ENCODE results near the gene KRT17.
"Not testable (repeated sequence)": the region's sequence is repeated elsewhere in the genome, so short reads cannot be mapped to it uniquely, and the experiment has no call there.

The KRT17 gene

DNA sequence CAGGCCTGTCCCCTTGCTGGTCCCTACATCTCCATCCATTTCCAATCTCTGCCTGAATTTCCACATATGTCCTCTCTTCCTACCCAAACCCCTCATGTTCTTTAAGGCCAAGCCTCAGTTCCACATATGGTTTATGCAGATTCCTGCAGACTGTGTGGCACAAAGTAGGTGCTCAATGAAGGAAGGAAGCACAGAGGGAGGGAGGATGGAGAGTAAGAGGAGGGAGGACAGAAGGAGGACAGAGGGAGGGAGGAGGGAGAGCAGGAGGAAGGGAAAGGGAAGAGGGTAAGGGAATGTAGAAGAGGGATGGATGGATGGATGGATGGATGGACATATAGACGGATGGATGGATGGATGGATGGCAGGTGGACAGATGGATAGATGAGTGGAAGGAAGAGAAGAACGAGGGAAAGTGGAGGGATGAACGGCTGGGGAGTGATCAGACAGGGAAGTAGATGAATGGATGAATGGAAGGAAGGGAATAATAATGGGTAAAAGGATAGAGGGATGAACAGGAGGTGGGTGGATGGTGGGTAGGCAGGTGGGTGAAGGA lies 29.9 kb downstream of the KRT17 start:
- no peak for DNase-seq (ENCODE audit: low read depth)

DNA sequence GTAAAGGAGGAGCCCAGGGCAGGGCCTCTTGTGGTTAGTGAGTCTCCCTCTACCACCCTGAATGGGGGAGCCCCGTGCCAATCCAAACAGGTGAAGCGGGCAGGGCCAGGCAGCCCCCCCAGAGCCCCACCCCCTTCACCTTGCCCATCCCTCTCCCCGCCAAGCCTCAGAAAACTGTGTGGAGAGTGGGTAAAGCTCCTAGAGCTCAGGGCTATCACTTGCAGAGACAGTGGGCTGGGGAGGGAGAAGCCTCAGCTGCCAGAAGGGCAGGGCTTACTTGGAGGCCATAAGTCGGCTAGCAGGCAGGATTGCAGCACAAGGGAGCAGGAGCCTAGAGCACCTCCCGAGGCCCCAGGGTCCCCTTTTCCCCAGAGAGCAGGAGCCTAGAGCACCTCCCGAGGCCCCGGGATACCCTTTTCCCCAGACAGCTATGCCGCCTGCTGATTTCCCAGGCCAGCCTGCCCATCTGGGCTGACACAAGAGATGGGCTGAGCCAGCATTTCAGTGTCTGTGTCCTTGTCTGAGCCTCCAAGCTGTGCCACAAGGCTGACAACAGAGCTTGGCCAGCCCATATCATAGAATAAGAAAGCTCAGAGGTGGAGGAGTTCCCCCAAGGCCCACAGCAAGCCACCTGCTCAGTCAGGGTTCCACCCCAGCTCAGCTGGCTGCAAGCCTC lies 30.9 kb downstream of the KRT17 start:
- DNase-seq (ENCODE audit: low read depth): no peak

DNA sequence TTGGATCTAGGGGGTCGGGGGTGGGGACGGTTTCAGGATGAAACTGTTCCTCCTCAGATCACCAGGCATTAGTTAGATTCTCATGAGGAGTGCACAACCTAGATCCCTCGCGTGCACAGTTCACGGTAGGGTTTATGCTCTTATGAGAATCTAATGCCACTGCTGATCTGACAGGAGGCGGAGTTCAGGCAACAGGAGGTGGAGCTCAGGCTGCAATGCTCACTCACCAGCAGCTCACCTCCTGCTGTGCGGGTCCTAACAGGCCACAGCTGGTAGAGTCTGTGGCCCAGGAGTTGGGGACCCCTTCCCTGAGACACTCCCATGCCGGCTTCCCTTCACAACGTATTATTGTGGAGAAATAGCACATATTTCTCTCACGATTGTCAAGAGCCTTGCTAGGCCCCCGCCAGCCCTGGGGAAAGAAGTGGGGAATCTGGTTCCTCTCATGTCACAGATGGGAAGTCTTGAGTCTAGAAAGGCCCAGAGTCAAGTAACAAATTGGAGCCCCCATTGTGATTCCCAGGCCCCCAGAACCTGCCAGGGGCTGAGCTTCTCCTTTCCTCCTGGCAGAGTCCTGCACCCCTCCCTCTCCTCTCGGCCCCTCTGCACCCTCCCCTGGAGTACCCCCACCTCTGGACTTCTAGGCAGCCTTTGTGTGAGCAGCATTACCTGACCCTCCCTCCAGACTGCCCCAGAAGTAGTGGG lies 31.6 kb downstream of the KRT17 start:
- no peak for DNase-seq (ENCODE audit: low read depth)

DNA sequence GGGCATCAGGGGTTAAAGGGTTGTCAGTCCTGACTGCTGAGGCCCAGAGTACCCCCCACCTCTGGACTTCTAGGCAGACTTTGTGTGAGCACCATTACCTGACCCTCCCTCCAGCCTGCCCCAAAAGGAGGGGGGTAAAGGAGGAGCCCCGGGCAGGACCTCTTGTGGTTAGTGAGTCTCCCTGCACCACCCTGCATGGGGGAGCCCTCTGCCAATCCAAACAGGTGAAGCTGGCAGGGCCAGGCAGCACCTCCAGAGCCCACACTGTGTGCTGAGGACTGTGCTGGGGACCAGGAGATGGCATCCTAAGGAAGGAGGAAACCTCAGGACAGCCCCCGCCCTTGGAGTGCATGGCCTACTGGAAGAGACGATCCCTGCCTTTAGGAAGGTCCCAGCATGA lies 35.1 kb downstream of the KRT17 start:
- no peak for DNase-seq (ENCODE audit: low read depth)

GRCh38 chr17:41588126-41588810 lies 36.1 kb downstream of the KRT17 start:
- DNase-seq (ENCODE audit: low read depth): no peak

- DNase-seq (ENCODE audit: low read depth): no peak
Measured at GRCh38 chr17:41586863-41587495, 37.4 kb downstream of the KRT17 start, which contains the start of gene KRT14. TSS of gene KRT14 (minus strand) at chr17:41586895. CDS start at chr17:41586834, 61 bp downstream.

GRCh38 chr17:41585301-41586056 lies 38.9 kb downstream of the KRT17 start:
- DNase-seq (ENCODE audit: low read depth): no peak

GRCh38 chr17:41584331-41584927 lies 39.9 kb downstream of the KRT17 start:
- not testable (repeated sequence) for DNase-seq (ENCODE audit: low read depth)

DNA sequence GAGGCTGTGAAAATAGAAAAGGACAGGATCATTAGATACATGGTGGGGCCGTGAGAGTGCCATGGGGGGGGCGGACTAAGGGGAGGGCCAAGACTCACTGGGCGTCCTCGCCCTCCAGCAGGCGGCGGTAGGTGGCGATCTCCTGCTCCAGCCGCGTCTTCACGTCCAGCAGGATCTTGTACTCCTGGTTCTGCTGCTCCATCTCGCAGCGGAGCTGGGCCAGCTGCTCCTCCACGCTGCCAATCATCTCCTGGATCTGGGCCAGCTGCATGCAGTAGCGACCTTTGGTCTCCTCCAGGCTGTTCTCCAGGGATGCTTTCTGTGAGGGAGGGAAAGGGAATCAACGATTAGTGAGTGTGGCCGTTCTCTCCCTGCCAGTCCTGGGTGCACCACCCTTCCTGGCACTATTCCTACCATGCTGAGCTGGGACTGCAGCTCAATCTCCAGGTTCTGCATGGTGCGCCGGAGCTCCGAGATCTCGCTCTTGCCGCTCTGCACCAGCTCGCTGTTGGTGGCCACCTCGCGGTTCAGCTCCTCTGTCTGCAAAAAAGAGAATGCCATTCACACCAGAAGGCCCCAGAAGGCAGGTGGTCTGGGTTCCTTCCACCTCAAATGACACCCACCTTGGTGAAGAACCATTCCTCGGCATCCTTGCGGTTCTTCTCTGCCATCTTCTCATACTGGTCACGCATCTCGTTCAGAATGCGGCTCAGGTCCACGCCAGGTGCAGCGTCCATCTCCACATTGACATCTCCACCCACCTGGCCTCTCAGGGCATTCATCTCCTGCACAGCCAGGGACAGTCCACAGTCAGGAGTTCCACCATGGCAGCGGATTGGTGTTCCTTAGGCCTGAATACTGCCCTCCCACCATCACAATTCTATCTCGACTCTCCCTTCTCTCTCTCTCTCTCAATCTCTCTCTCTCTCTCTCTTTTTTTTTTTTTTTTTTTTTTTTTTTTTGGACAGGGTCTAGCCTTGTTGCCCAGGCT lies 40.9 kb downstream of the KRT17 start:
- DNase-seq (ENCODE audit: low read depth): no peak

DNA sequence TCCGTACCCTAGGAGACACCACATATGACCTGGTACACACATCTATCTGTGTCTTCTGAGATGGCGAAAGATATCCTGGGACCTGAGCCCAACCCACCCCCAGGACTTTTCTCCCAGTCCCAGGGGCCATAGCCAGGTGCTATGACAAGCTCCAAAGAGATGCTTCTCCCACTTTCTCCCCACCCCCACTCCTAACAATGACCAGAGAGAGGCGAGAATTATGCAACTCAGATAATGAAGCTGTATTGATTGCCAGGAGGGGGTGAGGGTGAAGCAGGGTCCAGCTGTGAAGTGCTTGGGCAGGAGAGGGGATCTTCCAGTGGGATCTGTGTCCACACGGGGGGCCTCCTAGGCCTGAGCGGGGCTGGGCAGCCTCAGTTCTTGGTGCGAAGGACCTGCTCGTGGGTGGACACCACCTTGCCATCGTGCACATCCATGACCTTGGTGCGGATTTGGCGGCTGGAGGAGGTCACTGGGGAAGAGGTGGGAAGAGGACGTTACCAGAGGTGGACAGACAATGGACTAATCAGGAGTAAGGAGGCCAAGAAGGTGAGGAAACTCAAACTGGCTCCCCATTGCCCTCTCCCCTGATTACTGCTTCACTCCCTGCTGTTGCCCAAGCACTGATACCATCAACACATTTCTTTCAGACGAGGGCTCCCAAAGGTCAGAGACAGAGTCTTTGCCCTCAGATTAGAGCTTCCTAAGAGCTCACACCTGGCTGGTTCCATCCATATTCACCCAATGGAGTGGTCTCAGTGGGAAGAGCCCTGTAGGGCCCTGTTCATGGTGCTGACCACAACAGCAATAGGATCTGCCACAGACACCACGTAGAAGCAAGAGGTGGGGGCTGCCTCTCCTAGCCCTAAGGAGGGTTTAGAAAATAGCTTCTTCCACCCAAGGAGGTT lies 42.1 kb downstream of the KRT17 start:
- not testable (repeated sequence) for DNase-seq (ENCODE audit: low read depth)

DNA sequence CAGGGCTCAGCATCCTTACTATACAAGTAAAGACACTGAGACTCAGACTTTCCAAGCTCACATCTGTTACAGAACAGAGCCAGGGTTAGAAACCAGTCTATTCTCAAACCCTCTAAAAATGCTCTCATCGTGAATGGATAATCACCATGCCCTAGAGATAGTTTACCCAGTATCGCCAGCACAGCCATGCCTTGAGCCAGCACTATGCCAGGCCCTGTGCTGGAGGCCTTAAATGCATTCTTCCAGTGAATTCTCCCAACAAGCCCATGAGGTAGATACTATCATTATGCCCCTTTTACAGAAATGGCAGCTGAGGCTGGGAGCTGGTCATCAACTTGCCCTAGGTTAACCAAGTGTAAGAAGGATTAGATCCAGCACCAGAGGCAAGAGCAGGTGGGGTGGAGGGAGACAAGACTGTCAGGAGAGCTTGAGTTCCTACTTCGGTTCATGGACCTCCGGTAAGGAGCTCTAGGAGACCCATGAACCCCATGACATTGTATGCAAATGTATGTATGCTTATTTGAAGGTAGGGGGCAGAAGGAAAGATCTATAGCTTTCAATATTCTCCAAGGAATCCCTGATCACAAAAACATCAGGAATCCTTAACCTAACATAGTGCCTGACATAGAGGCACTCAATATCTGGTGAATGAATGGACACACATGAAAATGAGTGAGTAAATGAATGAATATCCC lies 42.9 kb downstream of the KRT17 start:
- no peak for DNase-seq (ENCODE audit: low read depth)

- DNase-seq (ENCODE audit: low read depth): no peak
Measured at GRCh38 chr17:41580687-41581365, 43.5 kb downstream of the KRT17 start.

- DNase-seq (ENCODE audit: low read depth): no peak
Measured at GRCh38 chr17:41580244-41580575, 44.2 kb downstream of the KRT17 start.

- DNase-seq (ENCODE audit: low read depth): peak; percentile 20
Measured at GRCh38 chr17:41579484-41580243, 44.7 kb downstream of the KRT17 start.

DNA sequence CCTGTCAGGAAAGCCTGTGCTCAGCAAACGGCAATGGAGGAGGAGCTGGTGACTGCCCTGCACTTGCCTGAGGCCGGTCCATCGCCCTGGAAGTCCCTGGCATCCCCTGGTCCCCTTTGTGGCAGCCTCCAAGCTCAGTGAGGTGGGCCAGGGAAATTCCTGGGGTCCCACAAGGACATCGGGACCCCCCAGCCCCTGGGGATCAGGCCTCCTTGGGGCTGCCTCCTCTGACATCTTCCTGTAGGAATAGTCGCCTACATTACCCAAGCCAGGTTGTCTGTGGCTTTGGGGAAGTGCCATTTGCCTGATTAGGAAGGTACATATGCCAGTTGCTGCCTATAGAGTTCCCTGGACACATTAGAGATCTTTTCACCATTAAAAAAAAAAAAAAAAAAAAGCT lies 45.4 kb downstream of the KRT17 start:
- DNase-seq (ENCODE audit: low read depth): no peak

GRCh38 chr17:41578538-41578937 lies 45.8 kb downstream of the KRT17 start:
- no peak for DNase-seq (ENCODE audit: low read depth)

DNA sequence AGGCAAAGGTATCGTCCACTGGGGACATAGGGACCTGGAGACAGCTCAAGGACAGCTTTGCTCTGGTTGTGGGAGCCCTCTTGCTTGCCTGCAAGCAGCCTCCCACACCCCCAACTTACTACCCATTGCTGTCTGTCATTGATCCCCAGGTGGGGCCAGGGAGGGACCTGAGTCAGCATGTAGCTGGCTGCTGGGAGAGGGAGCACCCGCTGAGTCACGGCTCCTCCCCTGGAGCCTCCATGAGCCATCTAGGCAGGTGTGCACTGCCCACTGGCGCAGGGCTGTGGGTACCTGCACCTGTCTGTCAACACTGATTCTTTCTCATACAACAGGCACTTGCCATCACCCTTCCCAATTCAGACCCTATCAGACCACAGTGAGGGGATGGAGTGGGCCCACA lies 47.6 kb downstream of the KRT17 start:
- DNase-seq (ENCODE audit: low read depth): not testable (repeated sequence)

Measured in non-pigmented ciliary epithelial cell (primary cell).